HG03066 (cell line): ENCODE results near the gene ISLR2.
"Not testable (repeated sequence)": the region's sequence is repeated elsewhere in the genome, so short reads cannot be mapped to it uniquely, and the experiment has no call there.

Source experiments
- ATAC-seq: cut with Tn5 transposase; IDR thresholded peaks from one replicate; pipeline ENCODE4 v1.9.1; 2021; ENCODE audit warnings: low read depth; ENCODE audit not compliant: unreplicated experiment

Gene ISLR2

GRCh38 chr15:74155766-74156417 is 25.5 kb downstream of the ISLR2 start:
- ATAC-seq, result no peak

DNA sequence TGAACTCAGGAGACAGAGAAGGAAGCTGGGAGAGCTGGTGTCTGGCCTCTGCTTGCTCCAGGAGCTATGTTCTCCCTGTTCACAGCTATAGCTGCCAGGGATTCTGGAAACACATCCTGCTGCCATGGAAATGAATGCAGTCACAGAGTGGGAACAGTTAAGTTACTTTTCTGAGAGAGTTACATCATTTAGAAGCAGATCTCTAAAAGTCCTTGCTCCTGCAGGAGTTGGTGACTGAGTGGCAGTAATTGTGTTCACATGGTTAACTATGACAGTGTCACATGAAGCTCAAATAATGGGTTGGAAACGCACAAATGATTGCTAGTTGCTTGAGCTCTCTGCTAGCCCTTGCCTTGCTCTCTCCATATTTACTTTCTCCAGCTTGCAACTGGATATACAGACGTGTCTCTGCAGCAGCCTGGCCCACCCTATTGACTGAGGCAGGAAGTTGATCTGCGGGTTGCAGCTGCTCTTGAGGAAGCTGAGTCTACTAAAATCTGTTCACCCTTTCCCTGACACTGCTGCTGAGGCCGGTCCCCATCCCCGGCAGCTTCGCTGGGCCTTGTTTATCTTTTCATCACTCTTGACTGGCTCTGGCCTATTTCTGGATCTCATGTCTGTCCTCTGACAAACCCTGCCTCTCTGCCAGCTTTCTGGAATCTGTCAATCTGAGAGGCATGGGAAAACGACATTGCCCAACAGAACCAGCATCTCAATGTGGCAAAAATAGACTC is 26.5 kb downstream of the ISLR2 start:
- ATAC-seq, result no peak

DNA sequence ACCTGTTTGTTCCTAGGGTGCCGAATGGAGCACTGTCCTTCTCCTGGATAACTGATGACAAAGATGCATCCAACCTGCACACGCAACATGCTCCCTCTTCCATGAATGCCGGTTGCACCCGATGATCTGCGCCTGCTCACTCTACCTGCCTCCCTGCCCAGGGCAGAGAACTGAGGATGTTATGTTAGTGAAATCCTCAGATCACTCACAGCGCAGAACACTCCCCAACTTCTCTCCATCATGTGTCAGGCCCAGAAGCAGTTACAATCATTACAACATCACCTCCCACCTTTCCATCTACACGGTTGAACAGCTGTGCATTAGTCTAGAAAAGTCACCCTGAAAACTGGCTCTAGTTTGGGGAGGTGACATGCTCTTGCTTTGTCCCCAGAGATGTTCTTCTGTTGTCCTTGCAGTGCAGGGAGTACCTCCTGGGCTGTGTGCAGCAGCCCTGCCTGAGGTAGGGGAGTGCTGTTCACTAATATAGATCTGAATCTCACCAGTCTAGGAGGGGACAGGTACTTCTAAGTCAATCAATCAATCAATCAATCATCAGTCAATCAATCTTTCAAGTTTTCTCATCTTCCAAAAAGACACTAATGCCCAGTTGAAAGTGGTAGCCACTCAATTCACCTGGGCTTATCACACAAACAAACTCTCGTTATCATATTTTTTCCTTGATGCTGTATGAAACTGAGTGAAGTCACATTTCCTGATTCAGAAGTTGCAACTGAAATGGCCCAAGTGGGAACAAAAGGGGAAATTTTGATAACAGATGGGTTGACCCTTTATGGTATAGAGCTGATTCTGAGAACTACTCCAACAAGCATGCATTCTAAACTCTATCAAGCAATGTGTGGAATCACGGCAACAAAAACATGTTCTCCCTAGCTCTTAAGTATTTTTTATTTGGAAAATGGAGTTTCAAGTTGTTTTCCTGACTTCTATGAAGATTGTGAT is 27.8 kb downstream of the ISLR2 start:
- ATAC-seq, result no peak

DNA sequence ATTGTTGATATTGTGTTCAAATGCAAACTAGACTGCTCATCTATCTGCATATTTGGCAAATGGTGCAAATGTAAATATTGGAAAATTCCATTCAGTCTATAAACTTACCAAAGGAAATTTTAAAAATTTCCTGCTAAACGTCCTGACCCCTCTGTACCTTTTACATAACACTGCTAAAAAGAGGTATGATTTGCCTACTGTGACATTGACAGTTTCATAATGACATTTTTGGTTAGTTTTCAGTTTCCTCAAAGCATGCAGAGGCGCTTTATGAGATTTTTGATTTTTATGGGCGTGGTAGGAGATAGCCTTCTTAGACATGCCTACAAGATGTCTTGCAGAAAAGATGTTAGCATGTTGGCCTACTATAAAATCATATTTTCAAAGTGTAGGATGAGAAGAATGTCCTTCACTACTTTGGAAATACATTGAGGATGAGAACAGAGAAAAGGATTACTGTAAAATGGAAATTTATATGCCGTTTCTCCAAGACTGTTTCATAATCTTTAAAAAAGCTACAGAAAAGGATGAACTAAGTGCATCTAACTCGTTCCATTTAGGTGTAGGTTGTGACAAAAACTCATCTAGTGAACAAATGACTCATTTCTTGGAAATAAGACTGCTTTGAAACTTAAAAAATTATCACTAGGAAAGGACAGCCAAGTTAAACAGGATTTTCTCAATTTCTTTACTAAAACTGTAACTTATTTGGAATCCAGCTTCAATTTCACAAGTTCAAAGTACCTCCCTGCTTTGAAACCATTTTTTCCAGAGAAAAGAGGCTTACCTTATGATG is 28.7 kb downstream of the ISLR2 start:
- no peak for ATAC-seq

DNA sequence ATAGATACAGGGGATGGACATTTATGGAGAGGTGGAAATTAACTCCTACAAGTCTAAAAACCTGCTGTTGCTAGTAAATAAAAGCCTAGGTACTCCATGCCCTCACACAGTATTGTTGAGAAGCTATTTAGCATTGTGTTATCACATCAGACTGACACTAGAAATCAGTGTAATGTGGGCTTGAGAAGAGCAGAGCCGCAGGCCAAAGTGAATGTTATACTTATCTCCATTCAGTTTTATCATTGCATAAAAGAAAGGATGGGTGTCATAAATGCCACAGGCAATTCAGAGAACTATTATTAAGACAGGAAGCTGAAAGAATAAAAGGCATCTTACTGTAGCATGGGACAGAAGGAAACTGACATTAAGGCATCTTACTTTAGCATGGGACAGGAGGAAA is 29.4 kb downstream of the ISLR2 start:
- ATAC-seq, result no peak

DNA sequence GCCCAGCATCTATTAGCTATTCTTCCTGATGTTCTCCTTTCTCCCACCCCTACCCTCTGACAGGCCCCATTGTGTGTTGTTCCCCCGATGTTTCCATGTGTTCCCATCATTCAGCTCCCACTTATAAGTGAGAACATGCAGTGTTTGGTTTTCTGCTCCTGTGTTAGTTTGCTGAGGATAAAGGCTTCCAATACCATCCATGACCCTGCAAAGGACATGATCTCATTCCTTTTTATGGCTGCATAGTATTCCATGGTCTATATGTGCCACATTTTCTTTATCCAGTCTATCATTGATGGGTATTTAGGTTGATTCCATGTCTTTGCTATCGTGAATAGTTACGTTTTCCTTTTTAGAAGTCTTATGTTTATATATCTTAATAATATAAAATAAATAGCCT is 30.0 kb downstream of the ISLR2 start:
- not testable (repeated sequence) for ATAC-seq

GRCh38 chr15:74162195-74162536 is 31.8 kb downstream of the ISLR2 start:
- not testable (repeated sequence) for ATAC-seq

DNA sequence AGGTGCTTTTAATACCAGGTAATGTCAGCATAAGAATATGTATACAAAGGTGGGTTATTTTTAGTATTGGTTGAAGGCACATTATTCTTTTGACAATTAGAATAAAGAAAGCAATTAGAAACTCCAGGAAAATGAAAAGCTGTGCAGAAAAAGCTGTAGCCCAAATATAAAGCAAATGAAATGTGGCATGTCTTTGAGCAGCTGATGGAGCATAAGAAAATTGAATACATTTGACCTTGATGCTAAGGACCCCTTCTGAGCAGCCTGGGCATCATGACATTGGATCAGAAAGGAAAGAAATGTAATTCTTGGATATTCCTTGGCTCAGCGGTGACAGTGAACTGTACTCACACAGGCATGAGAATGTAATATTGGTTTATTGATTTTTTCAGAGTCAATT is 35.1 kb downstream of the ISLR2 start:
- ATAC-seq, result no peak

GRCh38 chr15:74167891-74168331 is 37.5 kb downstream of the ISLR2 start:
- ATAC-seq, result no peak

GRCh38 chr15:74168711-74169126 is 38.3 kb downstream of the ISLR2 start:
- no peak for ATAC-seq

- no peak for ATAC-seq
Measured at GRCh38 chr15:74170071-74170844, 39.9 kb downstream of the ISLR2 start.

- ATAC-seq, result no peak
Measured at GRCh38 chr15:74170875-74171578, 40.6 kb downstream of the ISLR2 start.

GRCh38 chr15:74171965-74172541 is 41.7 kb downstream of the ISLR2 start:
- no peak for ATAC-seq

DNA sequence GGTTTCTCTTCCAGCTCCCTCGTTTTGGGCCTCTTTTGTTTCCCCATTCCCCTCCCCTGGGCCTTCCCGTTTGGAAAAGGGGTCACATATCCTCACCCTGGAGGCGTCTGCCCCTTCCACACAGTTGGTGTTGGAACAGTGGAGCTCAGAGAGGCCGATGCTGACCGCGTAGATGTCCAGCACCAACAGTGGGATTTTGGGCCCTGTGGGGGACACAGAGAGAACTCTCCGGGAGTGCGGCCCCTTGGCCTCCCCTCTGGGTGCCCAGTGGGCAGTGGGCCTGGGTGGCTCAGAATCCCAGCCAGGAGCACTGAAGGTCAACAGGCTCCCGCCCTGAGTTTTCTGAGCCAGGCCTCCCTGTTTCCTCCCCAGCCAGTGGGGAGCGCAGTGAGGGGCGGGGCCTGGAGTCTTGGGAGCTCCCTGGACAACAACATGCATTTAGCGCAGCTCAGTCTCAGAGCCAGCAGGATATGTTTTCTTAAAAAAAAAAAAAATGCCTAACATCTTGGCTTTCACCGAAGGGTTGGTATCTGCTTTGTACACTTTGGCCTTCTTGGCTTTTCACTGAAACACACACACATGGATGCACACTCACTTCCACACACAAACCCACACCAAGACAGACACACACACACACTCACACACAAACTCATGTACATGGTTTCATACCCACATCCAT is 42.5 kb downstream of the ISLR2 start:
- ATAC-seq, result no peak

DNA sequence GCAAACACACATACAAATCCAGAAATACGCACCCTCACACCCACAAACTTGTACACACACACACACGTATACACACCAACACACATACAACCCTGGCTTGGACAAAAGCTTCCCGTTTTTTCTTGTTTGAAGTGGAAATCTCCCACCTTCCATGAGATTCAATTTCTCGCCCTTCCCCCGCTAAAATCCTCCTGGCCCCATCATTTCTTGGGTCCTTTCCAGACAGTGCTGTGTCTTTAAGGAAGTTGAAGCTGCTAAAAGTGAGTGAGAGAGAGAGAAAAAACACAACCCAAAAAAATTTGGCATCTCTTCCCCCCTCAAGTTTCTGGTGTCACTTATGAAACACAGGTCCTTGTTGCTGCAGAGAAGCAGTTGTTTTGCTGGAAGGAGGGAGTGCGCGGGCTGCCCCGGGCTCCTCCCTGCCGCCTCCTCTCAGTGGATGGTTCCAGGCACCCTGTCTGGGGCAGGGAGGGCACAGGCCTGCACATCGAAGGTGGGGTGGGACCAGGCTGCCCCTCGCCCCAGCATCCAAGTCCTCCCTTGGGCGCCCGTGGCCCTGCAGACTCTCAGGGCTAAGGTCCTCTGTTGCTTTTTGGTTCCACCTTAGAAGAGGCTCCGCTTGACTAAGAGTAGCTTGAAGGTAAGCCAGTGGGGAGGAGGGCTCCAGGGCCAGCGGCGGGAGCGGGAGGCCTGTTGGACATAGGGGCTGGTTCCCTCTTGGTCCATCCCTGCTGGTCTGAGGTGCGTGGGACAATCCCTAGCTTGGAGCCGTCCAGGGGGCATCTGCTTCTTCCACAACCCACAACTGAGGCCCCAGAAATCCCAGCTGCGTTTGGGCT is 43.2 kb downstream of the ISLR2 start, which contains the start of gene ISLR:
Gene ISLR (plus strand): TSS at position 331 of the 839 bp plus-strand sequence. CDS start 1,149 bp downstream, outside the sequence.
- no peak for ATAC-seq

GRCh38 chr15:74174219-74174957 is 44.0 kb downstream of the ISLR2 start:
- ATAC-seq, result no peak

GRCh38 chr15:74174958-74175253 is 44.5 kb downstream of the ISLR2 start:
- no peak for ATAC-seq
